ENCODE results near the gene RGSL1. TPM values are rescaled to one million over a fixed set of nuclear protein-coding genes. Genes with fewer than 3 reads are reported as not detected.

Gene RGSL1
- total and polyA plus RNA-seq, 9 of the 15 experiments (the other 6 are each of a cell fraction or from before 2014, with no cell fraction given), result 0.03 TPM; not detected in 8

DNA sequence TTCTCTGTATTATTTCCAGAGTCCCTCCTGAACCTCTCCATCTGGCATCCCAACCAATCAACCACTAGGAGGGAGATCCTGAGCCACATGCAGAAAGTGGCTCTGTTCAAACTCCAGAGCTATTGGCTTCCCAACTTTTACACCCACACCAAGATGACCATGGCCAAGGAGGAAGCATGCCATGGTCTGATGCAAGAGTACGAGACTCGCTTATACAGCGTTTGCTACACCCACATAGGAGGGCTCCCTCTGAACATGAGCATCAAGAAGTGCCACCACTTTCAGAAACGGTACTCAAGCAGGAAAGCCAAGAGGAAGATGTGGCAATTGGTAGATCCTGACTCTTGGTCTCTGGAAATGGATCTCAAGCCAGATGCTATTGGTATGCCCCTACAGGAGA, 23.6 kb downstream of the RGSL1 start:
- CTCF ChIA-PET (ENCODE audit: low intra/inter-chr PET ratio), result no interaction called here
- BruUV-seq (replicated peaks), result no TSS peak
- intact Hi-C loops (cut with micrococcal nuclease) (no loop called here), in situ Hi-C loops (cut with MboI) (no loop called here)
- Histone ChIP-seq H3K9me1 (ENCODE audit: control insufficient read depth, insufficient read depth, low read length) (no peaks in the 10 kb centered on the region), H3K9me3 (replicated peaks; ENCODE audit: control insufficient read depth, insufficient read depth, low read depth, low read length) (no peaks in the 10 kb centered on the region), H3K9ac (ENCODE audit: insufficient read depth in 1 of 2, low read depth in 2 of 2, low read length in 2 of 2) (no peak overlapping the region), H3K79me2 (ENCODE audit: control insufficient read depth, insufficient read depth, low read length) (no peaks in the 10 kb centered on the region), H3K36me3 (ENCODE audit: control insufficient read depth, insufficient read depth, low read length) (no peaks in the 10 kb centered on the region), H3K4me2 (ENCODE audit: insufficient read depth, low read length) (no peak overlapping the region), H2AFZ (ENCODE audit: low read depth, low read length) (no peak overlapping the region), H3K27me3 (ENCODE audit: control insufficient read depth in 2 of 2, insufficient read depth in 2 of 2, low read length in 2 of 2) (peaks cover 0 to 7% of the 10 kb centered on the region in 2 experiments; a peak in 3 of 5 replicates), H4K20me1 (replicated peaks; ENCODE audit: control insufficient read depth, insufficient read depth, low read length) (no peaks in the 10 kb centered on the region), H3K4me3 (no peak overlapping the region), H3K27ac (ENCODE audit: extremely low read depth, low read depth, low read length) (no peak overlapping the region), H3K4me1 (replicated peaks in 1 of 2; ENCODE audit: control insufficient read depth in 2 of 2, insufficient read depth in 2 of 2, low read length in 2 of 2) (no peaks in the 10 kb centered on the region)
- ATAC-seq (no peak), DNase-seq (ENCODE audit: extremely low read depth in 1 of 4, low spot score in 3 of 4) (no peak), FAIRE-seq (no peak)
- 2% methylated on average over 4 of the region's 4 CpGs for WGBS (ENCODE audit: insufficient coverage, low coverage, missing lambda C conversion rate)
- no peak for TF ChIP-seq CBX3 (IDR thresholded peaks at IDR 0.05; ENCODE audit: borderline replicate concordance in 1 of 2, low read length in 2 of 2)
- no peak for TF ChIP-seq ILF3 (IDR thresholded peaks at IDR 0.05; ENCODE audit: borderline replicate concordance)
- no peak for TF ChIP-seq ZNF766 (CRISPR knock-in tag; conservative IDR thresholded peaks at IDR 0.05)
- TF ChIP-seq CBFA2T2 (conservative IDR thresholded peaks at IDR 0.05), result no peak
- TF ChIP-seq ZNF518B (CRISPR knock-in tag; IDR thresholded peaks at IDR 0.05), result no peak
- TF ChIP-seq TAF7 (tag; IDR thresholded peaks at IDR 0.05), result no peak
- no peak for TF ChIP-seq EHMT2 (IDR thresholded peaks at IDR 0.05)
- TF ChIP-seq, protein P1, sequence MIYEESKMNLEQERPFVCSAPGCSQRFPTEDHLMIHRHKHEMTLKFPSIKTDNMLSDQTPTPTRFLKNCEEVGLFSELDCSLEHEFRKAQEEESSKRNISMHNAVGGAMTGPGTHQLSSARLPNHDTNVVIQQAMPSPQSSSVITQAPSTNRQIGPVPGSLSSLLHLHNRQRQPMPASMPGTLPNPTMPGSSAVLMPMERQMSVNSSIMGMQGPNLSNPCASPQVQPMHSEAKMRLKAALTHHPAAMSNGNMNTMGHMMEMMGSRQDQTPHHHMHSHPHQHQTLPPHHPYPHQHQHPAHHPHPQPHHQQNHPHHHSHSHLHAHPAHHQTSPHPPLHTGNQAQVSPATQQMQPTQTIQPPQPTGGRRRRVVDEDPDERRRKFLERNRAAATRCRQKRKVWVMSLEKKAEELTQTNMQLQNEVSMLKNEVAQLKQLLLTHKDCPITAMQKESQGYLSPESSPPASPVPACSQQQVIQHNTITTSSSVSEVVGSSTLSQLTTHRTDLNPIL (CRISPR knock-in tag; IDR thresholded peaks at IDR 0.05), result no peak
- no peak for TF ChIP-seq DIDO1 (tag; IDR thresholded peaks at IDR 0.05; ENCODE audit: low read depth)
- no peak for TF ChIP-seq PML (IDR thresholded peaks at IDR 0.05; ENCODE audit: low read length)
- no peak for TF ChIP-seq CCAR2 (IDR thresholded peaks at IDR 0.05; ENCODE audit: low read depth, low read length)
- no peak for TF ChIP-seq PHF21A (IDR thresholded peaks at IDR 0.05; ENCODE audit: borderline replicate concordance, low read depth)
- TF ChIP-seq HOXB6 (CRISPR knock-in tag; IDR thresholded peaks at IDR 0.05; ENCODE audit: borderline replicate concordance), result no peak
- no peak for TF ChIP-seq PHB2 (IDR thresholded peaks at IDR 0.05; ENCODE audit: low read depth)
- TF ChIP-seq ZNF707 (CRISPR knock-in tag; conservative IDR thresholded peaks at IDR 0.05), result no peak
- TF ChIP-seq ZNF644 (tag; IDR thresholded peaks at IDR 0.05; ENCODE audit: low read depth), result no peak
- TF ChIP-seq, protein P2, sequence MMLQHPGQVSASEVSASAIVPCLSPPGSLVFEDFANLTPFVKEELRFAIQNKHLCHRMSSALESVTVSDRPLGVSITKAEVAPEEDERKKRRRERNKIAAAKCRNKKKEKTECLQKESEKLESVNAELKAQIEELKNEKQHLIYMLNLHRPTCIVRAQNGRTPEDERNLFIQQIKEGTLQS (IDR thresholded peaks at IDR 0.05), result no peak
- TF ChIP-seq, protein P2 (CRISPR knock-in tag; conservative IDR thresholded peaks at IDR 0.05), result no peak
- TF ChIP-seq ZNF274 (IDR thresholded peaks at IDR 0.05; ENCODE audit: borderline replicate concordance, low read depth, low read length), result no peak
- TF ChIP-seq ZNF253 (CRISPR knock-in tag; conservative IDR thresholded peaks at IDR 0.05), result no peak
- no peak for TF ChIP-seq ZC3H8 (IDR thresholded peaks at IDR 0.05)
- POLR2A ChIA-PET, result no interaction called here
